ENCODE results near the gene TEX9.

- no peak for TF ChIP-seq CTCF (IDR thresholded peaks at IDR 0.05; ENCODE audit: insufficient read depth, low read depth, low read length)
- no peak for TF ChIP-seq EZH2 (IDR thresholded peaks at IDR 0.05; ENCODE audit: insufficient read depth, low read length)
Measured at GRCh38 chr15:56366211-56366610, 985 bp downstream of the TEX9 start.

All from astrocyte (in vitro differentiated cells and primary cell).